A673 (cell line): ENCODE data around the gene FEV. TPM values are rescaled to one million over a fixed set of nuclear protein-coding genes. Genes with fewer than 3 reads are reported as not detected.

ENCODE experiments used
- BruUV-seq: library from RNA; stranded (reverse); fragments of 400-500 nt; replicated peaks from 2 replicates; lab custom pipeline; 2021; lab: Mats Ljungman, UMichigan
- CTCF ChIA-PET: fragments of 300-600 bp; sonication (Branson Sonifier 250); formaldehyde crosslinking; loops from one replicate; lab custom pipeline; 2022; ENCODE audit warnings: antibody characterized with exemption; lab: Charles Lee
- POLR2A ChIA-PET: fragments of 300-600 bp; sonication (Branson Sonifier 250); formaldehyde crosslinking; loops from one replicate; lab custom pipeline; 2022; ENCODE audit warnings: antibody characterized with exemption; ENCODE audit not compliant: low non-redundant PET; lab: Charles Lee
- DNase-seq: peaks from one replicate; pipeline ENCODE4 v3.0.0-alpha.2; 2015; ENCODE audit warnings: low spot score
- H3K27ac ChIP-seq: fragments of 200-600 bp; sonication (generic); 2 replicates; pipeline ENCODE4 v1.5.1; 2016; ENCODE audit warnings: mixed run types, low read depth, mild to moderate bottlenecking, mixed read lengths, antibody characterized with exemption, low read length; ENCODE audit not compliant: poor library complexity, severe bottlenecking
- H3K27me3 ChIP-seq: fragments of 200-600 bp; sonication (generic); replicated peaks from 2 replicates; pipeline ENCODE4 v1.6.1; 2017; ENCODE audit warnings: mixed run types, low read depth, mild to moderate bottlenecking, mixed read lengths, antibody characterized with exemption, low read length; ENCODE audit not compliant: insufficient read depth, poor library complexity
- H3K36me3 ChIP-seq: fragments of 200-600 bp; sonication (generic); 2 replicates; pipeline ENCODE4 v1.6.1; 2016; ENCODE audit warnings: mixed run types, mild to moderate bottlenecking, mixed read lengths, antibody characterized with exemption, low read length; ENCODE audit not compliant: insufficient read depth, poor library complexity, severe bottlenecking
- H3K4me1 ChIP-seq: fragments of 200-600 bp; sonication (generic); 2 replicates; pipeline ENCODE4 v1.6.1; 2017; ENCODE audit warnings: mixed run types, mild to moderate bottlenecking, mixed read lengths, antibody characterized with exemption, low read length; ENCODE audit not compliant: insufficient read depth, poor library complexity, severe bottlenecking
- H3K4me3 ChIP-seq: fragments of 200-600 bp; sonication (generic); 2 replicates; pipeline ENCODE4 v1.5.1; 2016; ENCODE audit warnings: low read depth, mixed run types, mild to moderate bottlenecking, mixed read lengths, low read length; ENCODE audit not compliant: poor library complexity, severe bottlenecking
- H3K9me3 ChIP-seq: fragments of 200-600 bp; sonication (generic); 2 replicates; pipeline ENCODE4 v1.6.1; 2016; ENCODE audit warnings: mixed run types, low read depth, mild to moderate bottlenecking, mixed read lengths, antibody characterized with exemption, low read length; ENCODE audit not compliant: poor library complexity, severe bottlenecking
- EZH2 ChIP-seq: fragments of 200-600 bp; sonication (generic); IDR thresholded peaks from 2 replicates; pipeline ENCODE4 v1.6.1; 2017; ENCODE audit warnings: borderline replicate concordance, low read depth, mild to moderate bottlenecking, mixed read lengths, antibody characterized with exemption, low read length; ENCODE audit not compliant: poor library complexity, severe bottlenecking
- intact Hi-C: fragments of 100-400 bp; cut with micrococcal nuclease; formaldehyde crosslinking; loops from one replicate; pipeline ENCODE4 v1.10.0; 2022; ENCODE audit not compliant: unreplicated experiment
- total RNA-seq: library from RNA; stranded (reverse); gene quantifications from 2 replicates; pipeline ENCODE4 v1.2.3, GENCODE V29; 2021
- TF ChIP-seq, protein P1 (sequence below): fragments of 300-800, 200-600 bp; sonication (generic); conservative IDR thresholded peaks from 2 replicates; pipeline ENCODE4 v1.5.1; 2017; ENCODE audit warnings: low read depth, mild to moderate bottlenecking, antibody characterized with exemption, low read length, moderate library complexity, mixed read lengths

The FEV gene
- total RNA-seq, 1 experiment from 2014 or later, result 12.6 TPM

DNA sequence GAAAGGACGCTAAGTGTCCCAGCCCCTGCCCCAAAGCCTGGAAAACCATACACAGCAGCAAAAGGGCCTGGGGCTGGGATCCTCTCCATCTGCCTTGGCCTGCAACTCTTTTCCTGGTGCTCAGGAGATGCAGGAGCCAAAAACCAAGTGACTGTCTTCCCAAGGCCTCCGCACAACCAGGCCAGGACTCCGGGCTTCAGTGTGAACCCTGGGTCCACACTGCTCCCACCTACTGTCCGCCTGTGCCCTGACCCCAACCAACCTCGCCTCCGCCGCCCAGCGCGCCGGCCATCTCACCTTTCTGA, 1.1 kb downstream of the FEV start:
- Histone ChIP-seq H3K27ac (peak overlapping the region; percentile 82), H3K9me3 (no peaks in the 10 kb centered on the region), H3K27me3 (peaks cover 45% of the 10 kb centered on the region), H3K4me3 (peak overlapping the region; percentile 65), H3K36me3 (no peaks in the 10 kb centered on the region), H3K4me1 (peaks cover 14% of the 10 kb centered on the region)
- no peak for DNase-seq
- TF ChIP-seq, protein P1, sequence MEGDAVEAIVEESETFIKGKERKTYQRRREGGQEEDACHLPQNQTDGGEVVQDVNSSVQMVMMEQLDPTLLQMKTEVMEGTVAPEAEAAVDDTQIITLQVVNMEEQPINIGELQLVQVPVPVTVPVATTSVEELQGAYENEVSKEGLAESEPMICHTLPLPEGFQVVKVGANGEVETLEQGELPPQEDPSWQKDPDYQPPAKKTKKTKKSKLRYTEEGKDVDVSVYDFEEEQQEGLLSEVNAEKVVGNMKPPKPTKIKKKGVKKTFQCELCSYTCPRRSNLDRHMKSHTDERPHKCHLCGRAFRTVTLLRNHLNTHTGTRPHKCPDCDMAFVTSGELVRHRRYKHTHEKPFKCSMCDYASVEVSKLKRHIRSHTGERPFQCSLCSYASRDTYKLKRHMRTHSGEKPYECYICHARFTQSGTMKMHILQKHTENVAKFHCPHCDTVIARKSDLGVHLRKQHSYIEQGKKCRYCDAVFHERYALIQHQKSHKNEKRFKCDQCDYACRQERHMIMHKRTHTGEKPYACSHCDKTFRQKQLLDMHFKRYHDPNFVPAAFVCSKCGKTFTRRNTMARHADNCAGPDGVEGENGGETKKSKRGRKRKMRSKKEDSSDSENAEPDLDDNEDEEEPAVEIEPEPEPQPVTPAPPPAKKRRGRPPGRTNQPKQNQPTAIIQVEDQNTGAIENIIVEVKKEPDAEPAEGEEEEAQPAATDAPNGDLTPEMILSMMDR, result no peak
- no peak for TF ChIP-seq EZH2
- ChIA-PET POLR2A (no interaction called here), CTCF (interaction anchor here (2.3 kb wide), 1 partner anchor 12 kb away, joined by 7 read pairs; no protein-coding TSS in a partner anchor)
- no TSS peak for BruUV-seq
- intact Hi-C loops, result loop anchor here (5.0 kb wide), 2 partner anchors 132 to 173 kb away; no protein-coding TSS in a partner anchor

DNA sequence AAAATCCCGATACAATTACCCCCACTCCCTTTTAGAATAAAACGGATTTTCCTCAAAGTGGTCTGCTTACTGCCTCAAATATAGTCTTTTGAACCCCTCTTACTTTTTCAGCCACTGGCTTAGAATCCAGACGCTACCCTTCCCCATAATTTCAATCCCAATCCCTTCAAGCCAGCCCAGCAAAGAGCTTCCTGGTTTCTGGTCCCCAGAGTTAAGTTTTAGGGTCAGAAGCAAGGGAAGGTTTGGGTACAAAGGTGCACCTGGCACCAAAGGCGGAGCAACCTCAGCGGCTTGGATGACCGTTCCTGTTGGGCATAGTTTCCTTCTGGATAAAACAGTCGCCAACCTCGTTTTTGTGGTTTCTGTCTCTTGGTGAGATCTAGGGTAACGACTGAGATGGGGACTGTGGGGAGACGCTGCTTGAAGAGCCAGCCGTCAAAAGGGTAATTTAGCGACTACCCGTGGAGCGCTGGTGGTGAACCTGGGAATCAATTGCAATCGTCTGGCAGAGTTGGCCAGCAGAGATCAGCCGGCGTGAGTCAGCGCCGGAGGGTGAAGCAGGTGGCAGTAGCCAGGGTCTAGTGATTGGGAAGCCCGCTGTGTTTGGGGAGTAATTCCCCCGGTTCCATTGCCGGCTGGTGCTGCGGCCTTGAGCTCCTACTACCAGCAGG, 1.6 kb downstream of the FEV start:
- DNase-seq, result no peak
- Histone ChIP-seq H3K36me3 (no peaks in the 10 kb centered on the region), H3K9me3 (no peaks in the 10 kb centered on the region), H3K27ac (peak overlapping the region; percentile 82), H3K27me3 (peaks cover 45% of the 10 kb centered on the region), H3K4me1 (peaks cover 14% of the 10 kb centered on the region), H3K4me3 (peak overlapping the region; percentile 65)
- intact Hi-C loops, result loop anchor here (5.0 kb wide), 2 partner anchors 131 to 174 kb away; no protein-coding TSS in a partner anchor
- BruUV-seq, result no TSS peak
- TF ChIP-seq EZH2, result no peak
- TF ChIP-seq, protein P1, result no peak
- ChIA-PET POLR2A (no interaction called here), CTCF (interaction anchor here (2.3 kb wide), 1 partner anchor 12 kb away, joined by 7 read pairs; no protein-coding TSS in a partner anchor)

DNA sequence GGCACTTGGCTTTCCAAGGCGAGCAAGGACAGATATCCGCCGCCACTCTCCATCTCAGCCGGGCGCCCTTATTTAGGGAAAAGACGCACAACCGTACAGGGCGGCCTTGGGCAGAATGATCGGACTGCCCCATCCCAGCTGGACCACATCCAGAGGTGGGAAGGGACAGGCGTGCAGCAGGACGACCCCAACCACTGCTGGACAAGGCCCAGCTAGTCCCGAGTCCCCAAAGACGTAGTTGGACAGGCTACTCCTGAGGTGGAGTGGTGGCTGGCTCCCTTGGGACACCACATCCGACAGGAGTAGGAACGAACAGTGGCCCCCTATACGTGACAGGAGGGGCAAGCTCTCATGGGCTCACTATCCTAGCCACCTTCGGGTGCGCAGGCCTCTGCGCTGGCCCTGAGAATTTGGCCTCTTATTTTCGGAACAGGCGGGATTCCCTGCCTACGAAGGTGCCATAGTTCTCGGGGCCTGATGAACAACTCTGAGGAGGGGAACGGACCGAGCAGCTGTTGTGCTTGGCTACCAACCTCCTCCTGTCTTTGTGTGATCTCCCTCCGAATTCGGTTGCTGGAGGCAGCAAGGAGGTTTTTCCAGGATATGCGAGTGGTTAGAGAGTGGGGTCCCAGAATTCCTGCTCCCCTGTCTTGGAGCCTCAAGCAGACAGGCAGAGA, 2.3 kb downstream of the FEV start:
- Histone ChIP-seq H3K4me3 (no peak overlapping the region), H3K4me1 (peaks cover 14% of the 10 kb centered on the region), H3K36me3 (no peaks in the 10 kb centered on the region), H3K9me3 (no peaks in the 10 kb centered on the region), H3K27me3 (peaks cover 45% of the 10 kb centered on the region), H3K27ac (no peak overlapping the region)
- TF ChIP-seq, protein P1, result no peak
- no peak for TF ChIP-seq EZH2
- intact Hi-C loops, result loop anchor here (5.0 kb wide), 2 partner anchors 130 to 175 kb away; no protein-coding TSS in a partner anchor
- DNase-seq, result no peak
- CTCF ChIA-PET, result interaction anchor here (1.3 kb wide), 1 partner anchor 172 kb away, joined by 4 read pairs; no protein-coding TSS in a partner anchor
- POLR2A ChIA-PET, result no interaction called here
- BruUV-seq, result no TSS peak
